HG02870 (cell line): ENCODE results near the gene SRRM3.
"Not testable (repeated sequence)": the region's sequence is repeated elsewhere in the genome, so short reads cannot be mapped to it uniquely, and the experiment has no call there.

Experiments used
- ATAC-seq: cut with Tn5 transposase; IDR thresholded peaks from one replicate; pipeline ENCODE4 v1.9.1; 2021; ENCODE audit warnings: mild to moderate bottlenecking, moderate library complexity; ENCODE audit not compliant: unreplicated experiment

SRRM3 gene

GRCh38 chr7:76261329-76261728 lies 59.6 kb downstream of the SRRM3 start:
- no peak for ATAC-seq

GRCh38 chr7:76261931-76262330 lies 60.2 kb downstream of the SRRM3 start:
- ATAC-seq = no peak

- ATAC-seq = peak; percentile 50
Measured at GRCh38 chr7:76262683-76263402, 61.1 kb downstream of the SRRM3 start.

GRCh38 chr7:76265299-76265698 lies 63.6 kb downstream of the SRRM3 start:
- no peak for ATAC-seq

GRCh38 chr7:76267107-76267893 lies 65.6 kb downstream of the SRRM3 start:
- ATAC-seq = no peak

GRCh38 chr7:76267894-76268183 lies 66.1 kb downstream of the SRRM3 start:
- no peak for ATAC-seq

- ATAC-seq = no peak
Measured at GRCh38 chr7:76268376-76268775, 66.7 kb downstream of the SRRM3 start.

GRCh38 chr7:76269895-76270294 lies 68.2 kb downstream of the SRRM3 start:
- ATAC-seq = no peak

- not testable (repeated sequence) for ATAC-seq
Measured at GRCh38 chr7:76271384-76271783, 69.7 kb downstream of the SRRM3 start.

- no peak for ATAC-seq
Measured at GRCh38 chr7:76272142-76272541, 70.4 kb downstream of the SRRM3 start.

GRCh38 chr7:76272851-76273497 lies 71.3 kb downstream of the SRRM3 start:
- no peak for ATAC-seq

- no peak for ATAC-seq
Measured at GRCh38 chr7:76273503-76273902, 71.8 kb downstream of the SRRM3 start.

- no peak for ATAC-seq
Measured at GRCh38 chr7:76278540-76278939, 76.8 kb downstream of the SRRM3 start.

GRCh38 chr7:76280408-76280807 lies 78.7 kb downstream of the SRRM3 start:
- ATAC-seq = no peak

- ATAC-seq = no peak
Measured at GRCh38 chr7:76281006-76281705, 79.5 kb downstream of the SRRM3 start.

GRCh38 chr7:76281706-76282343 lies 80.1 kb downstream of the SRRM3 start:
- no peak for ATAC-seq

GRCh38 chr7:76282344-76283253 lies 80.9 kb downstream of the SRRM3 start:
- ATAC-seq = no peak

GRCh38 chr7:76283254-76284159 lies 81.8 kb downstream of the SRRM3 start:
- no peak for ATAC-seq
